Panc1 (cell line): ENCODE measurements around the gene PROSER3.

ENCODE experiments used
- POLR2AphosphoS5 ChIP-seq: IDR thresholded peaks from 2 replicates; pipeline ENCODE4 v1.6.1; 2012; ENCODE audit warnings: mild to moderate bottlenecking, low read depth, low read length, moderate library complexity
- REST ChIP-seq, 2 experiments: IDR thresholded peaks; 2 replicates each; pipeline ENCODE4 v1.6.1; 2011 to 2012; ENCODE audit warnings: low read depth in 2 of 2, control low read depth in 1 of 2, low read length in 1 of 2, mild to moderate bottlenecking in 1 of 2, moderate library complexity in 1 of 2; ENCODE audit not compliant: insufficient read depth in 1 of 2
- SIN3A ChIP-seq: IDR thresholded peaks from 2 replicates; pipeline ENCODE4 v1.6.1; 2012; ENCODE audit warnings: low read depth, mild to moderate bottlenecking, low read length, moderate library complexity, borderline replicate concordance; ENCODE audit not compliant: insufficient read depth
- TCF7L2 ChIP-seq: IDR thresholded peaks from 2 replicates; pipeline ENCODE4 v1.6.1; 2011; ENCODE audit warnings: mild to moderate bottlenecking, low read depth, low read length, inconsistent platforms
- TF ChIP-seq, protein P1 (sequence below): fragments of 450-650 bp; IDR thresholded peaks from 2 replicates; pipeline ENCODE4 v1.5.1; 2017; ENCODE audit warnings: mild to moderate bottlenecking

- TF ChIP-seq, protein P1, sequence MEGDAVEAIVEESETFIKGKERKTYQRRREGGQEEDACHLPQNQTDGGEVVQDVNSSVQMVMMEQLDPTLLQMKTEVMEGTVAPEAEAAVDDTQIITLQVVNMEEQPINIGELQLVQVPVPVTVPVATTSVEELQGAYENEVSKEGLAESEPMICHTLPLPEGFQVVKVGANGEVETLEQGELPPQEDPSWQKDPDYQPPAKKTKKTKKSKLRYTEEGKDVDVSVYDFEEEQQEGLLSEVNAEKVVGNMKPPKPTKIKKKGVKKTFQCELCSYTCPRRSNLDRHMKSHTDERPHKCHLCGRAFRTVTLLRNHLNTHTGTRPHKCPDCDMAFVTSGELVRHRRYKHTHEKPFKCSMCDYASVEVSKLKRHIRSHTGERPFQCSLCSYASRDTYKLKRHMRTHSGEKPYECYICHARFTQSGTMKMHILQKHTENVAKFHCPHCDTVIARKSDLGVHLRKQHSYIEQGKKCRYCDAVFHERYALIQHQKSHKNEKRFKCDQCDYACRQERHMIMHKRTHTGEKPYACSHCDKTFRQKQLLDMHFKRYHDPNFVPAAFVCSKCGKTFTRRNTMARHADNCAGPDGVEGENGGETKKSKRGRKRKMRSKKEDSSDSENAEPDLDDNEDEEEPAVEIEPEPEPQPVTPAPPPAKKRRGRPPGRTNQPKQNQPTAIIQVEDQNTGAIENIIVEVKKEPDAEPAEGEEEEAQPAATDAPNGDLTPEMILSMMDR: no peak
- TF ChIP-seq POLR2AphosphoS5: no peak
- TF ChIP-seq TCF7L2: no peak
- no peak for TF ChIP-seq SIN3A
- no peak for TF ChIP-seq REST (IDR thresholded peaks at IDR 0.05; ENCODE audit: insufficient read depth in 1 of 2, low read depth in 2 of 2, low read length in 1 of 2)
Observed at GRCh38 chr19:35720648-35721047, 37.3 kb upstream of the PROSER3 start.
